Kidney epithelial cell (primary cell): ENCODE results near the gene GCNT4. TPM values are rescaled to one million over a fixed set of nuclear protein-coding genes. Genes with fewer than 3 reads are reported as not detected.

ENCODE experiments used
- DNase-seq: peaks from one replicate; pipeline ENCODE4 v3.0.0-alpha.2; 2010; ENCODE audit warnings: low read depth
- H3K27me3 ChIP-seq: 2 replicates; pipeline ENCODE4 v1.6.0; 2011; ENCODE audit warnings: low read length; ENCODE audit not compliant: control insufficient read depth, insufficient read depth
- H3K36me3 ChIP-seq: 2 replicates; pipeline ENCODE4 v1.5.1; 2011; ENCODE audit warnings: low read length; ENCODE audit not compliant: control insufficient read depth, insufficient read depth
- H3K4me3 ChIP-seq: 2 replicates; pipeline ENCODE4 v1.5.1; 2011; ENCODE audit warnings: low read depth, mild to moderate bottlenecking, control low read depth, low read length
- total RNA-seq: library from RNA; depleted of rRNA; stranded (reverse); fragments of >200 nt; gene quantifications from 2 replicates; pipeline ENCODE4 v1.2.3, GENCODE V29; 2015
- TF ChIP-seq, protein P1 (sequence below): IDR thresholded peaks from 2 replicates; pipeline ENCODE4 v1.5.1; 2011; ENCODE audit warnings: mild to moderate bottlenecking, moderate library complexity, low read length, control low read depth, inconsistent platforms; ENCODE audit not compliant: insufficient read depth, poor library complexity, severe bottlenecking

Gene GCNT4
- total RNA-seq, 1 donor from 2014 or later: 3.8 TPM

DNA sequence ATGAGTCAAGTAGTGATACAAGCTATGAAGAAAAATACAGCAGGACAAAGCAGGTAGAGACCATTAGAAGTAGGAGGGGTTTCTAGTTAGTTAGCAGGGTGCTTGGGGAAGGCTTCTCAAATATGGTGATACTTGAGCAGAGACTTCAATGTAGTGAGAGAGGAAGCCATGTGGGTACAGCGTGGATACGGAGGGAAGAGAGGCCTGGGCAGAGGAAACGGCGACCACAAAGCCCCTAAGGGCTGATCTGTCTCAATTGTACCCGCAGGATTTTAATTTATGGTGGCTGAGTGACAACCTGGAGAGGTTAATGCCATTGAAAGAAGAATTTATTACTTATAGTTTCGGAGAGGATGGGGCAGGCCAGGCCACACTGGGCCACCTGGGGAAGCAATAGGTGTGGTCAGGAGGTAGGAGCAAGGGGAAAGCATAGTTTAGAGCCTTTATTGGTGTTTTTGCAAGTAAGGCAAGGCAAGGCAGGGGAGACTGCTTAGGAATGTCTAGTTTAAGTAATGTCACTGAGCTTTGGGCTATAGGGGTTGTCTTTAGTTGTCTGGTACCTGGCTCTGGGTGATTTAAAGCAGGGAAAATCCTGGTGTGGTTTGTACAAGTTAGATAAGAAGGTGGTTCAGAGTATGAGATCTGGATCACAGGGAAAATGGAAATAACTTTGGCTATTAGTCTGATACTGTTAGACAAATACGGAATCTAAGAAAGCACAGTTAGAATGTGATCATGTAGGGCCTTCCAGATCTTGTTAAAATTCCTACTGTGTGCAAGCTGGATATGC lies 42.6 kb downstream of the GCNT4 start:
- no peak for DNase-seq
- H3K36me3 ChIP-seq: no peaks in the 10 kb centered on the region
- no peak overlapping the region for H3K4me3 ChIP-seq
- no peaks in the 10 kb centered on the region for H3K27me3 ChIP-seq
- TF ChIP-seq, protein P1, sequence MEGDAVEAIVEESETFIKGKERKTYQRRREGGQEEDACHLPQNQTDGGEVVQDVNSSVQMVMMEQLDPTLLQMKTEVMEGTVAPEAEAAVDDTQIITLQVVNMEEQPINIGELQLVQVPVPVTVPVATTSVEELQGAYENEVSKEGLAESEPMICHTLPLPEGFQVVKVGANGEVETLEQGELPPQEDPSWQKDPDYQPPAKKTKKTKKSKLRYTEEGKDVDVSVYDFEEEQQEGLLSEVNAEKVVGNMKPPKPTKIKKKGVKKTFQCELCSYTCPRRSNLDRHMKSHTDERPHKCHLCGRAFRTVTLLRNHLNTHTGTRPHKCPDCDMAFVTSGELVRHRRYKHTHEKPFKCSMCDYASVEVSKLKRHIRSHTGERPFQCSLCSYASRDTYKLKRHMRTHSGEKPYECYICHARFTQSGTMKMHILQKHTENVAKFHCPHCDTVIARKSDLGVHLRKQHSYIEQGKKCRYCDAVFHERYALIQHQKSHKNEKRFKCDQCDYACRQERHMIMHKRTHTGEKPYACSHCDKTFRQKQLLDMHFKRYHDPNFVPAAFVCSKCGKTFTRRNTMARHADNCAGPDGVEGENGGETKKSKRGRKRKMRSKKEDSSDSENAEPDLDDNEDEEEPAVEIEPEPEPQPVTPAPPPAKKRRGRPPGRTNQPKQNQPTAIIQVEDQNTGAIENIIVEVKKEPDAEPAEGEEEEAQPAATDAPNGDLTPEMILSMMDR: no peak

GRCh38 chr5:75006865-75007822 lies 45.2 kb downstream of the GCNT4 start:
- TF ChIP-seq, protein P1: no peak
- H3K27me3 ChIP-seq: no peaks in the 10 kb centered on the region
- no peaks in the 10 kb centered on the region for H3K36me3 ChIP-seq
- H3K4me3 ChIP-seq: no peak overlapping the region
- DNase-seq: peak; percentile 12

DNA sequence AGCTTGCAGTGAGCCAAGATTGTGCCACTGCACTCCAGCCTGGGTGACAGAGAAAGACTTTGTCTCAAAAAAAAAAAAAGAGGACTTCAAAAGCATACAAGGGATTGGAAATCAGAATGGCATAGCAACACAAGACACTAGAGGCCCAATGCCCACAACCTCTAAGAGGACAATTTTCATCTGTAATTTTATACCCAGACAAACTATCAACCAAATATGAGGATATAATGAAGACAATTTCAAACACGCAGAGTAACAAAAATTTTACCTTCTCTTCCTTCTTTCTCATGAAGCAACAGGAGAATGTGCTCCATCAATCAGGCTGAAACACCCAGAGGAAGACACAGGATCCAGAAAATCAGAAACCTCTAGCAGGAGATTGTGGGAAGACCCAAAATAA lies 46.8 kb downstream of the GCNT4 start:
- H3K27me3 ChIP-seq: no peaks in the 10 kb centered on the region
- no peaks in the 10 kb centered on the region for H3K36me3 ChIP-seq
- TF ChIP-seq, protein P1: no peak
- no peak overlapping the region for H3K4me3 ChIP-seq
- DNase-seq: no peak

Other genes with a start within 250 kb of the GCNT4 start
- 16.3 and 18.8 TPM in 2 replicates for gene FAM169A, start 186.2 kb downstream of the GCNT4 start, total RNA-seq
- gene ANKRD31, start 184.3 kb upstream of the GCNT4 start, total RNA-seq: 0.07 and 0.21 TPM in 2 replicates